GM19099 (cell line): Measurements from ENCODE around the gene COL4A4.

Source experiments
- POLR2A ChIP-seq: IDR thresholded peaks from 3 replicates; pipeline ENCODE4 v1.6.1; 2011; ENCODE audit warnings: low read depth; ENCODE audit not compliant: insufficient read length; ENCODE audit errors: extremely low read depth

COL4A4 gene

DNA sequence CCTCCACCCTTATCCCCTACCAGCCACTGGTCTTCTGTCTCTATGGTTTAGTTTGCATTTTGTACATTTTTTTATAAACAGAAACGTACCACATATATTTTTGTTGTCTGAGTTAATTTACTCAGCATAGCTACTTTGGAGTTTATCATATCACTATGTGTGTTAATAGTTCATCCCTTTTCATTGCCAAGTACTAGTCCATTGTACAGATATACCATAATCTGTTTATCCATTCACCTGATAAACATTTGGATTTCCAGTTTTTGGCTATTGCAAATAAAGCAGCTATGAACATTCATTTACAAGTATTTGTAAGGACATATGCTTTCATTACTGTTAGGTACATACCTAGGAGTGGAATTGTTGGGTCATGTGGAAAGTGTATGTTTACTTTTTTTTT lies 204.6 kb downstream of the COL4A4 start:
- TF ChIP-seq POLR2A: no peak

DNA sequence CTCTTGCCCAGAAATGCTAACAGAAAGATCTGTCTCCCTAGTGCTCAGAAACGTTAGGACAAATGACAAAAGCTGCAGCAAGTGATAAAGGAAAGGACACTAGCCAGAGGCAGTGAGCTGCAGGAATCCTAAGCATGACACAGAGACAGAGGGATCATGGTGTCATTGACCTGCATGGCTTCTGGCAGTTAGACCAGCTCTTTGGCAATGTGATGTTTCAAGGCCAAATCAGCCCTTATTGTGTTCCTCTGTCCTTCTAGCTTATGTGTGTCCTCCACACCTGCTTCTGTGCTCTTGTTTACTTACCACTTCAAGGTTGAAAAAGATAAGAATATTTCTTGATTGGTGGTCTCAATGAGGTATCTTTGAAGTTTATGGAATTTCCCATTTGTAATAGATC lies 207.3 kb downstream of the COL4A4 start:
- TF ChIP-seq POLR2A: no peak

DNA sequence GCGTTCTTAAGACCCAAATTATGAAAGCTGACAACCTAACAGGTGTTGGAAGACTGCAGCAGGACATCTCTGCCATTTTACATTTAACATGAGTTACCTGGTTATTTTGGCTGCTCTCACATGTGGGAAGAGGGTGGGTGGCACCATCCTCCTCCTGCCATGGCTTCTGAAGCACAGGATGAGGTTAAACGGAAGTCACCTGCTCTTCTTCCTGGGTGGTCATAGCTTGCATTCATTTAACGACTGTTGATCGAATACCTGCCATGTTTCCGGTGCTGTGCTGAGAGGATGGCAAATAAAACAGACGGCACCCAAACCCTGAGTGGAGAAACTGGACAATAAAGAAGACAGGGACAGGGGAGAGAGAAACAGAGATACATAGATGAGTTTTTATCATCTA lies 210.2 kb downstream of the COL4A4 start:
- no peak for TF ChIP-seq POLR2A

- TF ChIP-seq POLR2A: no peak
These were observed 210.8 kb downstream of the COL4A4 start for GRCh38 chr2:226953206-226953605.
